Body of pancreas (tissue), 4 donors: ENCODE data around the gene PP2D1. TPM values are rescaled to one million over a fixed set of nuclear protein-coding genes. Genes with fewer than 3 reads are reported as not detected.

Experiments used
- ATAC-seq: fragments of 150-250 bp; one replicate; pipeline ENCODE4 v1.9.1; 2016
- DNase-seq, 4 donors: peaks; one replicate each; pipeline ENCODE4 v3.0.0-alpha.2; 2019
- H3K27ac ChIP-seq, 4 donors: fragments of 200-600 bp; sonication (generic); 1 replicate in 3 of 4; 2 replicates in 1 of 4; pipeline versions ENCODE4 v1.5.1 to v1.6.1; 2016 to 2019; ENCODE audit warnings: mild to moderate bottlenecking in 1 of 4, mixed read lengths in 1 of 4, moderate library complexity in 1 of 4
- H3K27me3 ChIP-seq, 2 donors: fragments of 200-600 bp; sonication (generic); one replicate each; pipeline ENCODE4 v1.6.0; 2016; ENCODE audit warnings: mild to moderate bottlenecking in 1 of 2
- H3K36me3 ChIP-seq, 2 donors: fragments of 200-600 bp; sonication (generic); replicated peaks in 1 of 2; 2 replicates each; pipeline ENCODE4 v1.5.1; 2016; ENCODE audit warnings: low read depth in 2 of 2; ENCODE audit not compliant: insufficient read depth in 1 of 2
- H3K4me1 ChIP-seq: fragments of 200-600 bp; sonication (generic); one replicate; pipeline ENCODE4 v1.6.0; 2016
- H3K4me3 ChIP-seq, 2 donors: fragments of 200-600 bp; sonication (generic); 1 replicate in 1 of 2; 2 replicates in 1 of 2; pipeline ENCODE4 v1.5.1; 2016 to 2019
- H3K9me3 ChIP-seq, 3 donors: fragments of 200-600 bp; sonication (generic); 1 replicate in 2 of 3; 2 replicates in 1 of 3; pipeline ENCODE4 v1.5.1; 2016
- POLR2A ChIP-seq, 3 donors: fragments of 450-650 bp; IDR thresholded peaks; one replicate each; pipeline ENCODE4 v1.6.1; 2016; ENCODE audit warnings: antibody characterized with exemption in 3 of 3, mild to moderate bottlenecking in 2 of 3
- WGBS, 2 donors: methylation state at CpG; one replicate each; pipeline ENCODE4 v1.1.5; 2017; 5-methylcytosine and 5-hydroxymethylcytosine counted together
- intact Hi-C: fragments of 100-400 bp; cut with DNase I; formaldehyde crosslinking; loops from one replicate; pipeline ENCODE4 v1.15.1; 2023
- total RNA-seq, 2 donors: library from RNA; depleted of rRNA; stranded (reverse); fragments of >200 nt; gene quantifications; one replicate each; pipeline ENCODE4 v1.1.0, GENCODE V29; 2016
- TF ChIP-seq, protein P1 (sequence below), 7 experiments: fragments of 450-650 bp in 4 of 7; fragments of 200-600 bp in 3 of 7; sonication (generic) in 3 of 7; IDR thresholded peaks; one replicate each; pipeline ENCODE4 v1.5.1; 2016 to 2019; ENCODE audit warnings: antibody characterized with exemption in 7 of 7

PP2D1 gene
- total RNA-seq, 2 donors from 2014 or later = not detected

GRCh38 chr3:19948226-19948591, 63.9 kb downstream of the PP2D1 start:
- no peak for TF ChIP-seq POLR2A (IDR thresholded peaks at IDR 0.05)
- TF ChIP-seq, protein P1, sequence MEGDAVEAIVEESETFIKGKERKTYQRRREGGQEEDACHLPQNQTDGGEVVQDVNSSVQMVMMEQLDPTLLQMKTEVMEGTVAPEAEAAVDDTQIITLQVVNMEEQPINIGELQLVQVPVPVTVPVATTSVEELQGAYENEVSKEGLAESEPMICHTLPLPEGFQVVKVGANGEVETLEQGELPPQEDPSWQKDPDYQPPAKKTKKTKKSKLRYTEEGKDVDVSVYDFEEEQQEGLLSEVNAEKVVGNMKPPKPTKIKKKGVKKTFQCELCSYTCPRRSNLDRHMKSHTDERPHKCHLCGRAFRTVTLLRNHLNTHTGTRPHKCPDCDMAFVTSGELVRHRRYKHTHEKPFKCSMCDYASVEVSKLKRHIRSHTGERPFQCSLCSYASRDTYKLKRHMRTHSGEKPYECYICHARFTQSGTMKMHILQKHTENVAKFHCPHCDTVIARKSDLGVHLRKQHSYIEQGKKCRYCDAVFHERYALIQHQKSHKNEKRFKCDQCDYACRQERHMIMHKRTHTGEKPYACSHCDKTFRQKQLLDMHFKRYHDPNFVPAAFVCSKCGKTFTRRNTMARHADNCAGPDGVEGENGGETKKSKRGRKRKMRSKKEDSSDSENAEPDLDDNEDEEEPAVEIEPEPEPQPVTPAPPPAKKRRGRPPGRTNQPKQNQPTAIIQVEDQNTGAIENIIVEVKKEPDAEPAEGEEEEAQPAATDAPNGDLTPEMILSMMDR (IDR thresholded peaks at IDR 0.05) = no peak
- H3K4me1 ChIP-seq = peaks cover 39% of the 10 kb centered on the region
- intact Hi-C loops = no loop called here
- ATAC-seq (no peak), DNase-seq (no peak)
- WGBS, 2 donors = 0 to 3% methylated on average over 2 of the region's 2 CpGs
- no peaks in the 10 kb centered on the region for H3K36me3 ChIP-seq
- H3K27ac ChIP-seq = peak overlapping the region; percentile 96 to 99 (median 98)
- H3K4me3 ChIP-seq = peak overlapping the region; percentile 89 to 94
- no peaks in the 10 kb centered on the region for H3K9me3 ChIP-seq
- H3K27me3 ChIP-seq = no peaks in the 10 kb centered on the region

- Histone ChIP-seq H3K4me3 (peak overlapping the region; percentile 89 to 94), H3K4me1 (peaks cover 34% of the 10 kb centered on the region), H3K27ac (peak overlapping the region; percentile 96 to 99 (median 98)), H3K36me3 (no peaks in the 10 kb centered on the region), H3K27me3 (no peaks in the 10 kb centered on the region), H3K9me3 (no peaks in the 10 kb centered on the region)
- intact Hi-C loops = no loop called here
- DNase-seq = peak; percentile 52 to 59 (median 55)
- TF ChIP-seq, protein P1 (IDR thresholded peaks at IDR 0.05) = peak in 1 of 7 experiments; percentile 6
- TF ChIP-seq POLR2A (IDR thresholded peaks at IDR 0.05) = no peak
- ATAC-seq = peak; percentile 41
- WGBS, 2 donors = 1 to 2% methylated on average over 18 to 29 of the region's 30 CpGs
These were observed 64.4 kb downstream of the PP2D1 start for GRCh38 chr3:19947549-19948225.

DNA sequence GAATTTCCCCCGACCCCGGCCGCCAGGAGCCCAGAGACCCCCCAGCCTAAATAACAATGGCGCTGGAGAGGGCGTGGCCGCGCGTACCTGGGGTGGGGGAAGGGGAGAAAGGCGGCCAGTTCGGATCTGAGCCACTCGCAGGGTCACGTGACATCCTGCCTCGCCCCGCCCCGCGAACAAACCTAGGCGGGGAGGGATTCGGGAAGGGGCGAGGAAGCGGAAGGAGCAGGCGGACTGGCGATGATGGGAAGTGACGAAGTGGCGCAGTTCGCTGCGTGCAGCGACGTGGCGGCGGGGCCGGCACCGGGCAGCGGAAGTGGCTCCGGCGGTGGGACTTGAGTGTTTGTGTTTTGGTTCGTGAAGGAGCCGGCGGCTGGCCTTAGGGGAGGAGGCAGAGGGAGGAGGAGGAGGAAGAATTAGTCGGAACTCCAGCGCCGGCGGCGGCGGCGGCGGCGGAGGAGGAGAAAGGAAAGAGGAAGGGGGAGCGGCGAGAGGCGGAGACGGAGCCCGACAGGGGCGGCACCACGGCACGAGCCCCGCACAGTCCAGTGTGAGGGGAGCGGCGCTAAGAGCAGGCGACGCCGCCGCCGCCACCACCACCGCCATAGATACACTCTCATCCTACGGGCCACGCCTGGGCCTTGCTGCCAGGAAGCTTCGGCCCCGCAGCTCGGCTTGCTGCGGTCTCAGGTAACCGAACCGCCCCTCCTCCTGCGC, 65.1 kb downstream of the PP2D1 start, which contains the start of gene RAB5A:
Gene RAB5A, plus strand, starts transcription at position 266 of the 717 bp plus-strand sequence. CDS start 3,802 bp downstream, outside the sequence.
- Histone ChIP-seq H3K4me3 (peak within 1 kb of the TSS; percentile 89 to 94), H3K9me3 (no peaks in the 10 kb centered on the region), H3K27ac (peak within 1 kb of the TSS; percentile 96 to 99 (median 98)), H3K4me1 (peaks cover 27% of the 10 kb centered on the region), H3K36me3 (no peaks in the 10 kb centered on the region), H3K27me3 (no peaks in the 10 kb centered on the region)
- intact Hi-C loops = no loop called here
- TF ChIP-seq, protein P1 (IDR thresholded peaks at IDR 0.05) = peak in 2 of 7 experiments; percentile 9 to 12
- TF ChIP-seq POLR2A (IDR thresholded peaks at IDR 0.05) = peak; percentile 88 to 98 (median 96)
- DNase-seq = peak; percentile 98 to 99 (median 98)
- WGBS, 2 donors = 0 to 1% methylated on average over 36 to 73 of the region's 73 CpGs
- ATAC-seq = peak; percentile 97

DNA sequence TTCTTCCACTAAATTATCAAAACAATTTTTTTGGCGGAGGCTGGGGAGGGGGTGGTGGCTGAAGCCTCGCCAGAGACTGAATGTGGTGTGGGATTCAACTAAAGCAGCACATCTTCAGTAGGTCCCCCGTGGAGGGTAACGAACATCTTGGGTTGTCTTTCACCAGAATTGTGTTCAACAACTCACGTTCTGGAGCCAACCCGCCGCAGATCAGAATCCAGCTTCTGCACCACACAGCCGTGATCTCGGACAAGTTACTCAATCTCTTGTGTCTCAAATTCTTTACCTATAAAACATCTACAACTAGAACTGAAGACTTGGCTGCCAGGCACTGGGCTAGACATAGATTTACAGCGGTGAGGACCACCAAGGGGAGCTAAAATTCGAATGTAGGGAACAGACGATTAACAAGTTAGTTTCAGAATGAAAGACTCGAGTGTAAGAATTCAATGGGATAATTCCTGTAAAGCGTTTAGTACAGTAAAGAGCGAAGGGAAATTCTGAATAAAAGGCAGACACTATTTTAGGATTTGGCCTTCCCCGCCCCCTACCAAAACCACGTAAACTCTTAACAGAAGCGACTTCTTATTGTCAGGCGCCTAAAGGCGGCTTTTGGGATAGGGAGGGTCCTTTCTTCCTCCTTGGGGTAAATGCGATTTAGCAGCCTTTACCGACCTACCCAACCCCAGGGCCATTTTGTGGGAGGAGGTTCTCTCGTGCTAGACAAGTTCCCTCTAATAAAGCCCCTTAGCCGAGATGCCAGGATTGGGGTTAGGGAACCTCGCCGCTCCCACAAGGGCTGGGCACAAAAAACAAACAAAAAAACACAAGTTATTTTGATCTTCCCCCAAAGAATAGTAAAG, 65.9 kb downstream of the PP2D1 start:
- TF ChIP-seq POLR2A (IDR thresholded peaks at IDR 0.05) = no peak
- TF ChIP-seq, protein P1 (IDR thresholded peaks at IDR 0.05) = no peak
- H3K4me1 ChIP-seq = peaks cover 27% of the 10 kb centered on the region
- peak; percentile 11 for ATAC-seq
- no peaks in the 10 kb centered on the region for H3K9me3 ChIP-seq
- peak in 2 of 4 donors; percentile 28 to 29 for DNase-seq
- 29 to 32% methylated on average over 26 of the region's 26 CpGs for WGBS, 2 donors
- peak overlapping the region; percentile 96 to 99 (median 98) for H3K27ac ChIP-seq
- H3K27me3 ChIP-seq = no peaks in the 10 kb centered on the region
- intact Hi-C loops = no loop called here
- H3K36me3 ChIP-seq = no peaks in the 10 kb centered on the region
- H3K4me3 ChIP-seq = peak overlapping the region in 1 of 2 donors; percentile 64
